GM18499 (cell line): ENCODE measurements around the gene GADD45B.
"Not testable (repeated sequence)": the region's sequence is repeated elsewhere in the genome, so short reads cannot be mapped to it uniquely, and the experiment has no call there.

ENCODE experiments used
- ATAC-seq: cut with Tn5 transposase; IDR thresholded peaks from one replicate; pipeline ENCODE4 v1.9.1; 2021; ENCODE audit warnings: moderate number of reproducible peaks; ENCODE audit not compliant: insufficient read depth, unreplicated experiment

The GADD45B gene

GRCh38 chr19:2484178-2484937 is 8.4 kb downstream of the GADD45B start:
- ATAC-seq: no peak

GRCh38 chr19:2485428-2485827 is 9.5 kb downstream of the GADD45B start:
- no peak for ATAC-seq

- ATAC-seq: no peak
Measured at GRCh38 chr19:2487090-2487489, 11.2 kb downstream of the GADD45B start.

GRCh38 chr19:2487842-2488241 is 11.9 kb downstream of the GADD45B start:
- no peak for ATAC-seq

- ATAC-seq: no peak
Measured at GRCh38 chr19:2488405-2488941, 12.5 kb downstream of the GADD45B start.

GRCh38 chr19:2488942-2489731 is 13.2 kb downstream of the GADD45B start:
- no peak for ATAC-seq

GRCh38 chr19:2490659-2491058 is 14.7 kb downstream of the GADD45B start:
- no peak for ATAC-seq

- ATAC-seq: no peak
Measured at GRCh38 chr19:2491130-2491801, 15.3 kb downstream of the GADD45B start.

GRCh38 chr19:2492870-2493269 is 16.9 kb downstream of the GADD45B start:
- ATAC-seq: no peak

- not testable (repeated sequence) for ATAC-seq
Measured at GRCh38 chr19:2493448-2493847, 17.5 kb downstream of the GADD45B start.

- ATAC-seq: no peak
Measured at GRCh38 chr19:2494084-2494446, 18.1 kb downstream of the GADD45B start.

- ATAC-seq: no peak
Measured at GRCh38 chr19:2494447-2495129, 18.7 kb downstream of the GADD45B start.

- ATAC-seq: no peak
Measured at GRCh38 chr19:2495130-2495641, 19.3 kb downstream of the GADD45B start.

- ATAC-seq: no peak
Measured at GRCh38 chr19:2495651-2496316, 19.9 kb downstream of the GADD45B start.

- no peak for ATAC-seq
Measured at GRCh38 chr19:2497186-2497585, 21.3 kb downstream of the GADD45B start.

GRCh38 chr19:2500156-2500555 is 24.2 kb downstream of the GADD45B start:
- ATAC-seq: no peak

- ATAC-seq: no peak
Measured at GRCh38 chr19:2500841-2501261, 24.9 kb downstream of the GADD45B start.

GRCh38 chr19:2503521-2504109 is 27.7 kb downstream of the GADD45B start:
- ATAC-seq: no peak

GRCh38 chr19:2506656-2507055 is 30.7 kb downstream of the GADD45B start:
- ATAC-seq: not testable (repeated sequence)
